Right renal pelvis (tissue), 4 donors: ENCODE measurements around the gene DOHH. TPM values are rescaled to one million over a fixed set of nuclear protein-coding genes. Genes with fewer than 3 reads are reported as not detected.
"Not testable (repeated sequence)": the region's sequence is repeated elsewhere in the genome, so short reads cannot be mapped to it uniquely, and the experiment has no call there.

Experiments used
- DNase-seq, 4 donors: peaks; one replicate each; pipeline ENCODE4 v3.0.0-alpha.2; 2013; ENCODE audit warnings: low read depth in 4 of 4, low spot score in 3 of 4, missing footprints in 1 of 4
- polyA plus RNA-seq, 4 donors: library from polyadenylated mRNA; unstranded; fragments of 120-200 nt; gene quantifications; one replicate each; pipeline ENCODE4 v1.2.1, GENCODE V29; 2013; ENCODE audit not compliant: insufficient read length in 4 of 4

Gene DOHH
- polyA plus RNA-seq, 4 donors, result 5.4 to 12.6 (median 6.5) TPM

DNA sequence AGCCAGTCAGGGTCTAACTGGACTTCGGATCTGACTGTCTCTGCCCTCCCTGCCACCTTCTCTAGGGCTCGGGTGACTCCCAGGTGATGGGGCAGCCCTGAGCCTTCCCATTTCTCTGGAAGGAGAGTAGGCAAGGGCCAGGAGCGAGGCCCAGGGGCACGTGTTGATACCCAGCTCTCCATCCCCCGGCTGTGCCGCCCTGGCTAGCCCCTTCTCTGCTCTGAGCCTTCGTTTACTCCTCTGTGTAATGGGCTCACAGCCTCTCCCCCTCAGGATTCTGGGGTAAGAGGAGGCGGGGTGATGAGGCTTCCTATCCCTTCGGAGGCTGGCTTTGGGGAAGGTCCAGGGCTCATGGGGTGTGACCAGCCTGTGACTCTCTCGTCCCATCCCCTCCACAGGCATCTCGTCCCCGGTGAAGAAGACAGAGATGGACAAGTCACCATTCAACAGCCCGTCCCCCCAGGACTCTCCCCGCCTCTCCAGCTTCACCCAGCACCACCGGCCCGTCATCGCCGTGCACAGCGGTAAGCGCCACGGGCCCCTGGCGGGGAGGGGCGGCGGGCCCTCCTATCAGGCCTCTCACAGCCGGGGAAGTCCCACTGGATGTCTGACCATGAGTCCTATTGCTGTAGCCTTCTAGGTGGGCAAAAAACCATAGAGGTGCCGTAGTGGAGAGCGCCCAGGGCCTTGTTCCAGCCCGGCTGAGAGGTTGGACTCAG lies 51.7 kb downstream of the DOHH start:
- no peak for DNase-seq

DNA sequence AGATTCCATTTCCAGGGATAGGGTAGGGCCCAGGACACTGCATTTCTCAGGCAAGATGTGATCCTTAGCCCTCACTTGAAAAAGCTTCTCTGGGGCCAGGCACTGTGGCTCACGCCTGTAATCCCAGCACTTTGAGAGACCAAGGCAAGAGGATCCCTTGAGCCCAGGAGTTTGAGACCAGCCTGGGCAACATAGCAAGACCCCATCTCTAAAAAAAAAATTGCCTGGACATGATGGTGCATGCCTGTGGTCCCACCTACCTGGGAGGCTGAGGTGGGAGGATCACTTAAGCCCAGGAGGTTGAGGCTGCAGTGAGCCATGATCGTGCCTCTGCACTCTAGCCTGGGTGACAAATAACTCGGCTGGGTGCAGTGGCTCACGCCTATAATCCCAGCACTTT lies 53.8 kb downstream of the DOHH start:
- DNase-seq, result not testable (repeated sequence)

DNA sequence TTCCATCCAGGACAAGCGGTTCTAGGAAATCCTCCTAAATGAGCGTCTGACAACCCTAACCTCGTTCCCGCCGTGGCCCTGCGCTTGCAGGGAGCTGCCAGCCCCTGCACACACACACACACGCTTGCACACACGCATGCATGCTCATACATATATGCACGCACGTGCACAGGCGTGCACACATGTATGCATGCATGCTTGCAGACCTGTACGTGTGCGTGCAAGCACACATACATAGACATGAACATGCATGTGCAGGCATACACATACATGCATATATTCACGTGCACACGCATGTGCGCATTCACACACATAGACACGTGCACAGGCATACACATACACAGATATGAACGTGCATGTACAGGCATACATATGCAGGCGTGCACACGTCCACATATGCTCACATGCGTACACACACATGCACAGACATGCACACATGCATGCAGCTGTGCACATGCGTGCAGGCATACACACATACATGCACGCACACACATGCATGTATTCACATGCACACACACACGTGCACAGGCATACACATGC lies 55.7 kb downstream of the DOHH start:
- DNase-seq, result no peak

DNA sequence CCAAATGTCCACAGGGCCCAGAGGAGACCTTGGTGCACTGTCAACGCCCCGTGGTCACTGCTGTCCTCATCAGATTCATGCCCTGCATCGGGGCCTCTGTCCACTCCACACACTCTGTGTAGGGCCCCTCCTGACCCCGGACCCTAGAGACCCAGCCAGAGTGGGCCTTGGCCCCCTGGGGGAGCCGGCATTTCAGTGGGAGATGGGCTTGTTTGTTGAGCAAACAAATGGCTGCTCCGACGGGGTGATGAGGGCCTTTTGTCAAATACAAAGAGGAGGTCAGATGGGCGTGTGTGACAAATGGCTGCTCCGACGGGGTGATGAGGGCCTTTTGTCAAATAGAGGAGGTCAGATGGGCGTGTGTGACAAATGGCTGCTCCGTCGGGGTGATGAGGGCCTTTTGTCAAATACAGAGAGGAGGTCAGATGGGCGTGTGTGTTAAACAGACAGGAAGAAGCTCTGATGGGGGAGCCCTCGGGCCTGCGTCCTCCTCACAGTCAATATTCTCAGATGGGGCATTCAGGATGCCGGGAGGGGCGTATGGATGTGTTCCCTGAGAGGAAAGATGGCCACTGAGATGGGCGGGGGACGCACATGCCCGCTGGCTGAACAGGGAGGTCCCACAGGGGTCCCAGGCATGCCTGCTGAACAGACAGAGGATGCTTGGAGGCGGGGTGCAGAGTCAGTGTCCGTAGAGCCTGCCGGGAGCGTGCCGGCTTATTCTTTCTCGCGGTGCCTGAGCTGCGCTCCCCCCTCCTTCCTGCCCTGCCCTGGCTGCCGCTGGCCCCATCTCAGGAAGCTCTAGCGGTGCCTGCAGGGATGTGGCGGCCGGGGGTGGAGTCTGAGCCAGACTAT lies 56.4 kb downstream of the DOHH start:
- no peak for DNase-seq

GRCh38 chr19:3442487-3443071 lies 57.9 kb downstream of the DOHH start:
- no peak for DNase-seq

DNA sequence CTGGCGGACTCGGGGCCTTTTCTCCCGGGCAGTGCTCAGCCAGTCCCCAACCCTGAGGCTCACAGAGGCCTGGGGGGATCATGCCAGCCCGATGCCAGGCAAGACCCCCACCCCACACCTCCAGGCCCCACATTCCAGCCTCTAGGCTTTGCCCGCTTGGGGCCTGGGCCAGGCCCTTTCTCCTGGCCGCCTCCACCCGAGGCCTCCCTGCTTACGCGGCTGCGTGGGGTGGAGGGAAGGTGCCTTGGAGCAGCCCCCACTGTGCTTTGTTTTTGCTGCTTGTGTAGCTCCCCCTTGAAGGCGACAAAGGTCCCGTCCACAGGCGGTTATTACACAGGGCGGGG lies 58.5 kb downstream of the DOHH start:
- no peak for DNase-seq

DNA sequence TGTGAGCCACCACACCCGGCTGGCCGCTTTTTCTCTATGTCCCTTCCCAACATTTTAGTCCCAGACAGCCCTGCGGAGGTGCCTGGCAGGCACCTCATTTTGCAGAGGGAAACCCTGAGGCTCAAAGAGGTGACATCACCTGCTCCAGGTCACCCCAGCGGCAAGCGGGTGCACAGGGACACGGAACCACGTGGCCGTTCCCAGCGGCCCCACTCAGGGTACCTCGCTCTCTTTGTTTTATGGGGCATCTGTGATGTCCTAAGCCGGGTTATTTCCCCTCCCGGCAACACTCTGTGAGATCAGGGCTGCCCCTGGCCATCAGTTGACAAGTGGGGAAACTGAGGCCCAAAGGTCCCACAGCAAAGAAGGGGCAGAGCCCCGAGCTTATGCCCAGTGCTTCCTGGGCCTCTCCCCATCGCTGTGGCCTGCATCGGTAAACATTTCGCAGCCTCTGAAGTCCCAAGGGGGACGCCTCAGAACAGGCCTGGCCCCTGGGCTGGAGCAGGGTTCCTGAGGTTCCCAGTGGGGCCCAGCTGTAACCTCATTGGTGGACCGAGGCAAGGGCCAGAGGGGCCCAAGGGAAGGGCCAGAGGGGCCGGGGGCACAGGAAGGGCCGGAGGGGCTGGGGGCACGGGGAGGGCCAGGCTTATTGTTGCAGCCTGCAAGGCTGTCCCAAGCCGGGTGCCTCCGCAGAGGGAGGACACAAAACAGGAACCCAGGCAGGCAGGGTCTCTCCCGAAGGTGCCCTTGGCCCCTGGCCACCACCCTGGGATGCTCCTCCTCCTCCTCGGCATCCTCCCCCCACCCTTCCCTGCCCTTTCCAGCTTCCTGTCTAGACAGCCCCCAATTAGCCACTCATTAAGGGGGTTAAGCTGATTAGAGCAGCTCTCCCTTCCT lies 59.1 kb downstream of the DOHH start:
- no peak for DNase-seq

Other genes starting within 250 kb of the DOHH start
- gene NFIC, start 134.1 kb downstream of the DOHH start, polyA plus RNA-seq, result 10 to 100 TPM; 20.9 to 25.5 (median 25.1) TPM
- gene SMIM24, start 20.1 kb downstream of the DOHH start, polyA plus RNA-seq, result 100 to 1,000 TPM; 466 to 589 (median 547) TPM
- under 1 TPM in 3 of 4 donors, not detected in 1; 0.32 to 0.43 (median 0.33) TPM for gene SMIM44, start 17.2 kb downstream of the DOHH start, polyA plus RNA-seq
- 10 to 100 TPM; 51.4 to 58.8 (median 52.0) TPM for gene FZR1, start 5.6 kb upstream of the DOHH start, polyA plus RNA-seq
- 1 to 10 TPM; 3.4 to 7.1 (median 4.8) TPM for gene TEKTIP1, start 38.5 kb upstream of the DOHH start, polyA plus RNA-seq
- gene MFSD12, start 56.9 kb upstream of the DOHH start, polyA plus RNA-seq, result 10 to 100 TPM; 46.5 to 66.2 (median 56.5) TPM
- gene HMG20B, start 72.3 kb upstream of the DOHH start, polyA plus RNA-seq, result 10 to 100 TPM; 72.9 to 95.8 (median 74.2) TPM
- 1 to 10 TPM; 2.6 to 4.2 (median 3.1) TPM for gene GIPC3, start 84.8 kb upstream of the DOHH start, polyA plus RNA-seq
- gene TBXA2R, start 106.2 kb upstream of the DOHH start, polyA plus RNA-seq, result 1 to 10 TPM; 2.7 to 4.1 (median 3.1) TPM
- 10 to 100 TPM; 19.7 to 30.8 (median 21.0) TPM for gene CACTIN, start 126.1 kb upstream of the DOHH start, polyA plus RNA-seq
- gene PIP5K1C, start 199.8 kb upstream of the DOHH start, polyA plus RNA-seq, result 10 to 100 TPM; 19.3 to 30.8 (median 23.3) TPM
- 10 to 100 TPM in 2 of 4 donors, 1 to 10 TPM in 2; 7.7 to 11.3 (median 9.6) TPM for gene TJP3, start 207.7 kb upstream of the DOHH start, polyA plus RNA-seq